NB4 (cell line): ENCODE results near the gene ZFAND3.

Source experiments
- MAX ChIP-seq: IDR thresholded peaks from 2 replicates; pipeline ENCODE4 v1.6.1; 2011; ENCODE audit warnings: low read depth, low read length
- POLR2A ChIP-seq: IDR thresholded peaks from 2 replicates; pipeline ENCODE4 v1.6.1; 2011; ENCODE audit warnings: mild to moderate bottlenecking; ENCODE audit not compliant: insufficient read length; ENCODE audit errors: extremely low read depth
- TF ChIP-seq, protein P1 (sequence below): IDR thresholded peaks from one replicate; pipeline ENCODE4 v1.5.1; 2012; ENCODE audit warnings: low read depth, low read length

GRCh38 chr6:38079107-38079506, 259.6 kb downstream of the ZFAND3 start:
- TF ChIP-seq, protein P1, sequence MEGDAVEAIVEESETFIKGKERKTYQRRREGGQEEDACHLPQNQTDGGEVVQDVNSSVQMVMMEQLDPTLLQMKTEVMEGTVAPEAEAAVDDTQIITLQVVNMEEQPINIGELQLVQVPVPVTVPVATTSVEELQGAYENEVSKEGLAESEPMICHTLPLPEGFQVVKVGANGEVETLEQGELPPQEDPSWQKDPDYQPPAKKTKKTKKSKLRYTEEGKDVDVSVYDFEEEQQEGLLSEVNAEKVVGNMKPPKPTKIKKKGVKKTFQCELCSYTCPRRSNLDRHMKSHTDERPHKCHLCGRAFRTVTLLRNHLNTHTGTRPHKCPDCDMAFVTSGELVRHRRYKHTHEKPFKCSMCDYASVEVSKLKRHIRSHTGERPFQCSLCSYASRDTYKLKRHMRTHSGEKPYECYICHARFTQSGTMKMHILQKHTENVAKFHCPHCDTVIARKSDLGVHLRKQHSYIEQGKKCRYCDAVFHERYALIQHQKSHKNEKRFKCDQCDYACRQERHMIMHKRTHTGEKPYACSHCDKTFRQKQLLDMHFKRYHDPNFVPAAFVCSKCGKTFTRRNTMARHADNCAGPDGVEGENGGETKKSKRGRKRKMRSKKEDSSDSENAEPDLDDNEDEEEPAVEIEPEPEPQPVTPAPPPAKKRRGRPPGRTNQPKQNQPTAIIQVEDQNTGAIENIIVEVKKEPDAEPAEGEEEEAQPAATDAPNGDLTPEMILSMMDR, result no peak
- TF ChIP-seq MAX (no peak), POLR2A (no peak)
